Activated T-helper 1 cell treated with anti-CD3 and anti-CD28 coated beads, Interleukin-2, amount 50 U/mL, for 16 hours (primary cell): ENCODE data around the gene BCKDHB.
A peak's percentile ranks its signal among the peaks of the same experiment; 100 is the strongest.

Experiments
- DNase-seq, 2 donors: peaks; one replicate each; pipeline ENCODE4 v3.0.0-alpha.2; 2020; ENCODE audit warnings: low read depth in 1 of 2, low spot score in 1 of 2

The BCKDHB gene

GRCh38 chr6:80328652-80329051 lies 222.2 kb downstream of the BCKDHB start:
- no peak for DNase-seq

- DNase-seq: no peak
Measured at GRCh38 chr6:80329496-80329895, 223.0 kb downstream of the BCKDHB start.

- DNase-seq: no peak
Measured at GRCh38 chr6:80330961-80331360, 224.5 kb downstream of the BCKDHB start.

GRCh38 chr6:80331522-80331921 lies 225.1 kb downstream of the BCKDHB start:
- DNase-seq: no peak

- no peak for DNase-seq
Measured at GRCh38 chr6:80331974-80332373, 225.5 kb downstream of the BCKDHB start.

GRCh38 chr6:80333342-80333741 lies 226.9 kb downstream of the BCKDHB start:
- DNase-seq: no peak

- DNase-seq: no peak
Measured at GRCh38 chr6:80335121-80335531, 228.7 kb downstream of the BCKDHB start.

- no peak for DNase-seq
Measured at GRCh38 chr6:80336911-80337310, 230.4 kb downstream of the BCKDHB start.

- peak; percentile 23 to 47 for DNase-seq
Measured at GRCh38 chr6:80338201-80338836, 231.8 kb downstream of the BCKDHB start.

GRCh38 chr6:80339421-80339820 lies 232.9 kb downstream of the BCKDHB start:
- no peak for DNase-seq

- DNase-seq: no peak
Measured at GRCh38 chr6:80340280-80340679, 233.8 kb downstream of the BCKDHB start.

GRCh38 chr6:80340686-80341085 lies 234.2 kb downstream of the BCKDHB start:
- DNase-seq: no peak

- no peak for DNase-seq
Measured at GRCh38 chr6:80341330-80341729, 234.9 kb downstream of the BCKDHB start.

GRCh38 chr6:80343511-80343910 lies 237.0 kb downstream of the BCKDHB start:
- no peak for DNase-seq

GRCh38 chr6:80347101-80347500 lies 240.6 kb downstream of the BCKDHB start:
- DNase-seq: no peak

GRCh38 chr6:80348263-80348662 lies 241.8 kb downstream of the BCKDHB start:
- no peak for DNase-seq

GRCh38 chr6:80356000-80356399 lies 249.5 kb downstream of the BCKDHB start:
- DNase-seq: no peak

- no peak for DNase-seq
Measured at GRCh38 chr6:80356545-80356944, 250.1 kb downstream of the BCKDHB start.

- no peak for DNase-seq
Measured at GRCh38 chr6:80357081-80357480, 250.6 kb downstream of the BCKDHB start.

GRCh38 chr6:80357674-80358073 lies 251.2 kb downstream of the BCKDHB start:
- DNase-seq: no peak

- DNase-seq: no peak
Measured at GRCh38 chr6:80363501-80364122, 257.1 kb downstream of the BCKDHB start.

GRCh38 chr6:80364149-80364548 lies 257.7 kb downstream of the BCKDHB start:
- DNase-seq: no peak

- no peak for DNase-seq
Measured at GRCh38 chr6:80366051-80366450, 259.6 kb downstream of the BCKDHB start.
